H1 (cell line): ENCODE measurements around the gene GABPB2.

ENCODE experiments used
- CEBPB ChIP-seq: IDR thresholded peaks from 2 replicates; pipeline ENCODE4 v1.6.1; 2012; ENCODE audit warnings: low read depth, low read length
- CTCF ChIP-seq, 3 experiments: IDR thresholded peaks; 1 replicate in 2 of 3; 2 replicates in 1 of 3; pipeline versions ENCODE4 v1.5.1 to v1.6.1; 2011; ENCODE audit warnings: low read length in 3 of 3, mild to moderate bottlenecking in 3 of 3, inconsistent platforms in 2 of 3, low read depth in 1 of 3, moderate library complexity in 1 of 3; ENCODE audit not compliant: insufficient read depth in 1 of 3; ENCODE audit errors: control extremely low read depth in 1 of 3
- E2F6 ChIP-seq: IDR thresholded peaks from 2 replicates; pipeline ENCODE4 v1.6.1; 2012; ENCODE audit warnings: inconsistent platforms
- EP300 ChIP-seq, 2 experiments: IDR thresholded peaks; 1 replicate in 1 of 2; 2 replicates in 1 of 2; pipeline ENCODE4 v1.6.1; 2011 to 2012; ENCODE audit warnings: low read depth in 2 of 2, low read length in 2 of 2, mild to moderate bottlenecking in 2 of 2, borderline replicate concordance in 1 of 2, inconsistent platforms in 1 of 2, moderate library complexity in 1 of 2
- EZH2 ChIP-seq: fragments of 200-600 bp; sonication (generic); IDR thresholded peaks from 2 replicates; pipeline ENCODE4 v1.7.1; 2012; ENCODE audit warnings: low read depth, mild to moderate bottlenecking, moderate library complexity, low read length, inconsistent platforms; ENCODE audit not compliant: severe bottlenecking
- JUN ChIP-seq: IDR thresholded peaks from 2 replicates; pipeline ENCODE4 v1.6.1; 2011; ENCODE audit warnings: low read depth, mild to moderate bottlenecking, improper control_type of control experiment, low read length
- MAX ChIP-seq: IDR thresholded peaks from 2 replicates; pipeline ENCODE4 v1.6.1; 2012; ENCODE audit warnings: inconsistent platforms
- POLR2AphosphoS5 ChIP-seq: IDR thresholded peaks from 2 replicates; pipeline ENCODE4 v1.6.1; 2011; ENCODE audit warnings: low read depth, low read length
- TCF12 ChIP-seq: IDR thresholded peaks from 2 replicates; pipeline ENCODE4 v1.6.1; 2011; ENCODE audit warnings: low read depth, mild to moderate bottlenecking, low read length
- TEAD4 ChIP-seq: IDR thresholded peaks from 2 replicates; pipeline ENCODE4 v1.6.1; 2012; ENCODE audit warnings: low read depth, low read length, inconsistent platforms, mixed read lengths

- TF ChIP-seq POLR2AphosphoS5 (no peak), EZH2 (no peak), MAX (no peak), TEAD4 (no peak), TCF12 (no peak), JUN (no peak), CTCF (IDR thresholded peaks at IDR 0.05; ENCODE audit: control extremely low read depth in 1 of 3, insufficient read depth in 1 of 3, low read depth in 1 of 3, low read length in 3 of 3) (no peak), E2F6 (no peak), CEBPB (no peak), EP300 (IDR thresholded peaks at IDR 0.05; ENCODE audit: borderline replicate concordance in 1 of 2, low read depth in 2 of 2, low read length in 2 of 2) (no peak)
These were observed 34.1 kb downstream of the GABPB2 start for GRCh38 chr1:151104630-151105029.
